NCI-H2081 treated with DMSO at 0.1 percent for 48 hours (cell line): ENCODE results near the gene GOLGA3.
"Not testable (repeated sequence)": the region's sequence is repeated elsewhere in the genome, so short reads cannot be mapped to it uniquely, and the experiment has no call there.

ENCODE experiments used
- DNase-seq: peaks from one replicate; lab custom pipeline; 2025; lab: John Stamatoyannopoulos, UW

The GOLGA3 gene

GRCh38 chr12:132842449-132843045, 13.9 kb upstream of the GOLGA3 start:
- no peak for DNase-seq

- no peak for DNase-seq
These were observed 12.5 kb upstream of the GOLGA3 start for GRCh38 chr12:132841151-132841550.

- no peak for DNase-seq
These were observed 11.9 kb upstream of the GOLGA3 start for GRCh38 chr12:132840536-132840935.

GRCh38 chr12:132839558-132840235, 11.0 kb upstream of the GOLGA3 start:
- no peak for DNase-seq

GRCh38 chr12:132838410-132839080, 9.9 kb upstream of the GOLGA3 start:
- DNase-seq: no peak

- DNase-seq: no peak
These were observed 9.2 kb upstream of the GOLGA3 start for GRCh38 chr12:132837693-132838409.

DNA sequence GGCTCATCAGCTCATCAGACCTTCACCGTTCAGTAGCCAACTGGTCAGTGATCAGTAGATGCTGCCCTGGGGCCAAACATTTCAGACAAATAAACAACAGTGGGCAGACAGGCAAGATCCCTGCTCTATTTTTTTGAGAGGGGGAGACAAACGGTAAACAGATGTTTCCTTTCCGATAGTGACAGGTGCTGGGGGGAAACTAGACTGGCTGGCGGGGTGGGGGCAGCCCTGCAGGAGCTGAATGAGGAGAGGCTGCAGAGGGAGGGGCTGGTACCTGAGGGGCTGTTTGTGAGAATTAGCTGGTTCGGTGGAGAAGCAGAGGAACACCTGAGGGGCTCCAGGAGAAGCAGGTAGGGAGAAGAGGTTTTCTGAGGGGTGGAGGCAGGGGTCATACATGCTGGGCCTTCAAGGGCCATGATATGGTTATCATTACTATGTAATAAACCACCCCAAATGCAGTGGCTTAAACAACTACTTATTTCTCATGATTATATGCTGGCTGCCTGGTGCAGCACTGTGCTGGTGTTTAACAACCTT, 8.2 kb upstream of the GOLGA3 start:
- DNase-seq: no peak

- DNase-seq: not testable (repeated sequence)
These were observed 7.6 kb upstream of the GOLGA3 start for GRCh38 chr12:132836230-132836629.

- DNase-seq: no peak
These were observed 6.7 kb upstream of the GOLGA3 start for GRCh38 chr12:132835076-132836025.

DNA sequence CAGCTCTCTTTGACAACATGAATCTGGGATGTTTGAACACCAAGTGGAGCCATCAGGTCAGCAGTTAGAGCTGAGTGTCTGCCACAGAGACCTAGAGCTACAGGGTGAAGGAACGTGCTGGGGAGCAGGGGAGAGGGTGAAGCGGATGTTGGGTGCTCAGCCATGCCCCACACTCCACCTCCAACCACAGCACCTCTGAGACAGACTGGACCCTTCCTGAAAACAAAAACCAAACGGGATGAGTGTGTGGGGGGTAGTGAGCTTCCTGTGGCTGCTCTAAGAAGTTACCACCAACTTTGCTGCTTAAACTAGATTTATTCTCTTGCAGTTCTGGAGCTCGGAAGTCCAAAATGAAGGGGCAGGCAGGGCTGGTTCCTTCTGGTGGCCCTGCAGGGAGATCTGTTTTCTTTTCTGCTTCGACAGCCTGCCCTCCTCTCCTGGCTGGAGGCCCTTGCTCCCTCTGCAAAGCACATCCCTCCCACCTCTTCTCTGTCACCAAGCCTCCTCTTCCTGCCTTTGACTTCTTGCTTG, 5.6 kb upstream of the GOLGA3 start:
- DNase-seq: no peak

- DNase-seq: no peak
These were observed 4.7 kb upstream of the GOLGA3 start for GRCh38 chr12:132833341-132833740.

- no peak for DNase-seq
These were observed 3.1 kb upstream of the GOLGA3 start for GRCh38 chr12:132831771-132832170.

DNA sequence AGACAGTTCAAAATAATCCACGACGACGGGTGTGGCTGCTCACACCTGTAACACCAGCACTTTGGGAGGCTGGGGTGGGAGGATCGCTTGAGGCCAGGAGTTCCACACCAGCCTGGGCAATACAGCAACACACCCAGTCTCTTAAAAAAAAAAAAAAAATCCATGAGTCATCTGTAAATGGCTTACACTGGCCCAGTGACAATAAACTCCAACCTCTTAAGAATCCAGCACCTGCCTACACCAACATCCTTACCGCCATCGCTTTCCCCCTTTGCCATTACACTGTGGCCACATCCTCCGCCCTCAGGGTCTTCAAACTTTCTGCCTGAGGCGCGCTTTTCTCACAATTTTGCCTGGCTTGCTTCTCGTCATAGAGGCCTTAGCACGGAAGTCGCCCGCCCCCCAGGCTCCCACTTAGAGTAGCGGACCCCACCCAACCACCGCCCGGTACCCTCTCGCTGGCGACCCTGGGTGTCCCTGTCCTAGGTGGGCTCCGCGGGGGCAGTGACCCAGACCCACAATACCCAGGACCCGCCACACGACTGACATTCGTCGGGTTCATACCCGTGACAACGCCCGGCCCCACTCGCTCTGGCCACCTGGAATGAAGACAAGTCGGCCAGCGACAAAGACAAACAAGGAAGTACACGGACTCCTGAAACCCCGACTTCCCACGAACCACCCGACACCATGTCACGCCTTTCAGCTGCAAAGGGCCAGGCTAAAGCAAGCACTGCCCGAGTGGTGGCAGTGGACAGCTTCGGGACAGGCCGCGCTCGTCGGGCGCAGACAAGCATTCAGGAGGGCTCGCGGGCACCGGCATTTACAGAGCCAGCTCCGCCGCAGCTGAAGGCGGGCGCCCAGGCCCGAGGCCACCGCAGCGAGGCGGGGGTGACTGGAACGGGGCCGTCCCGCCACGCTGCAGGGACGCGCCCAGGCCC, 636 bp downstream of the GOLGA3 start:
- no peak for DNase-seq

DNA sequence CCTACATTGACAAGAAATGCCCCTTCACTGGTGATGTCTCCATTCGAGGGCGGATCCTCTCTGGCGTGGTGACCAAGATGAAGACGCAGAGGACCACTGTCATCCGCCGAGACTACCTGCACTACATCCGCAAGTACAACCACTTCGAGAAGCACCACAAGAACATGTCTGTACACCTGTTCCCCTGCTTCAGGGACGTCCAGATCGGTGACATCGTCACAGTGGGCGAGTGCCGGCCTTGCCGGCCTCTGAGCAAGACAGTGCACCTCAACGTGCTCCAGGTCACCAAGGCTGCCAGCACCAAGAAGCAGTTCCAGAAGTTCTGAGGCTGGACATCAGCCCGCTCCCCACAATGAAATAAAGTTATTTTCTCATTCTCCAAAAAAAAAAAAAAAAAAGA, 2.8 kb downstream of the GOLGA3 start:
- no peak for DNase-seq

DNA sequence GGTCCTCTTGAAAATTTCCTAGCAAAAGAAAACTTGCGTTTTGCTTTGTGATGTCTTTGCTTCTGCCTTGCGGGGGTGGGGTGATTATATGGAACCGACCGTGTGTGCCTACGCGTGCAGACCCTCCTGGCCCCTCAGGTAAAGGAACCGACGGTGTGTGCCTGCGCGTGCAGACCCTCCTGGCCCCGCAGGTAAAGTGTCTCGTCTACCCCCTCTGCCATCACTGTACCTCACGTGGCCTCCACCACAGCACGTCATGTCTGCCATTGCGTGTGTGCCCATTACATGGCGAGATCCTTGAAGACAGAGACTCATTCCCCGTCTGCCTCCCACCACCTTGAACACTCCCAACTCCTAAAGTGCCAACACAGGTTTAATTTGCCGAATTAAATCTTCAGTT, 3.6 kb downstream of the GOLGA3 start:
- no peak for DNase-seq

GRCh38 chr12:132824053-132824452, 4.6 kb downstream of the GOLGA3 start:
- no peak for DNase-seq

DNA sequence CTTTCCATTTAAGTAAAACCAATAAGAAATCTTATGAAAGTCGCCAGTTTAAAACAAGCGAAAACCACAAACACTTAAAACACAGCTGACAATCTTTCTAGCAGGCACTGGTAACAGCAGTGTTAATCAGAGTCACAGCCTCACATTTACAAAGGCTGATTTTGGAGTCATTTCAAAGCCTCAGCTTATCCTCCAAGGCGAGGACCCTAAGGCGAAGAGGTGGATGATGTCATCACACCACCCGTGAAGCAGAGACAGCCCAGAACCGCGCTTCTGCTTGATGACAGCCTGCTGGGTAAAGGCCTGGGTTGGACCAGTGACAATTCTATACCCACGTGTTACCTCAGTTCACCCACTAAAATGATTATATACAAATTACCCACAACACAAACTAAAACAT, 10.1 kb downstream of the GOLGA3 start:
- no peak for DNase-seq

DNA sequence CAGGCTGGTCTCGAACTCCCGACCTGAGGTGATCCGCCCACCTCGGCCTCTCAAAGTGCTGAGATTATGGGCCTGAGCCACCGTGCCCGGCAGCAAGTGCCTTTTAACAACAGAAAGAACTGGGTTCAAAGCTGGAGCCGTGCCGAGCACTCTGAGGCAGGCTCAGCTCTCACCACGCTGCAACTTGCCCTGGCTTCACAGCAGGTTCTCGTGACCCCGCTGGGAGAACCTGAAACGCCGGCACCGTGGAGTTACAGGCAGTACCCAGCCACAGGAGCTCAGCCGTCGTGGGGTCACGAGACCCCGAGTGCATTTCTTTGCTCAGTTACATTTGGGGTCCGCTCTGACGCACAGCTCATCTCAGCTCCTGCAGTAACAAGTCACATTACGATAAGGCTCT, 14.4 kb downstream of the GOLGA3 start:
- DNase-seq: no peak

- no peak for DNase-seq
These were observed 15.2 kb downstream of the GOLGA3 start for GRCh38 chr12:132813443-132813842.
